Small intestine (tissue), 7 donors: ENCODE results near the gene ACTR3. TPM values are rescaled to one million over a fixed set of nuclear protein-coding genes. Genes with fewer than 3 reads are reported as not detected.
A peak's percentile ranks its signal among the peaks of the same experiment; 100 is the strongest.

Experiments used
- DNase-seq, 2 donors: peaks; one replicate each; pipeline versions ENCODE4 v3.0.0 to v3.0.0-alpha.2; 2013
- FAIRE-seq: peaks from 2 replicates; lab custom pipeline; 2012; peaks lifted over from hg19 to GRCh38; lab: Jason Lieb, UNC
- H3K27ac ChIP-seq, 3 donors: one replicate each; pipeline ENCODE4 v1.5.1; 2013; ENCODE audit warnings: low read length in 2 of 3, mild to moderate bottlenecking in 2 of 3, control low read depth in 1 of 3, inconsistent platforms in 1 of 3, low read depth in 1 of 3, moderate library complexity in 1 of 3
- H3K27me3 ChIP-seq, 3 donors: one replicate each; pipeline ENCODE4 v1.6.1; 2013; ENCODE audit warnings: low read length in 3 of 3, inconsistent platforms in 1 of 3; ENCODE audit not compliant: control insufficient read depth in 3 of 3, insufficient read depth in 3 of 3
- H3K36me3 ChIP-seq, 3 donors: one replicate each; pipeline ENCODE4 v1.6.1; 2013; ENCODE audit warnings: low read length in 3 of 3, inconsistent platforms in 1 of 3, low read depth in 1 of 3, mild to moderate bottlenecking in 1 of 3, moderate library complexity in 1 of 3; ENCODE audit not compliant: control insufficient read depth in 3 of 3, insufficient read depth in 2 of 3
- H3K4me1 ChIP-seq, 3 donors: one replicate each; pipeline ENCODE4 v1.6.1; 2013; ENCODE audit warnings: low read length in 2 of 3, inconsistent platforms in 1 of 3, low read depth in 1 of 3, mild to moderate bottlenecking in 1 of 3, moderate library complexity in 1 of 3; ENCODE audit not compliant: control insufficient read depth in 3 of 3, insufficient read depth in 2 of 3
- H3K4me3 ChIP-seq, 3 donors: one replicate each; pipeline ENCODE4 v1.5.1; 2013; ENCODE audit warnings: low read length in 3 of 3, control low read depth in 1 of 3, inconsistent platforms in 1 of 3, low read depth in 1 of 3, mild to moderate bottlenecking in 1 of 3, moderate library complexity in 1 of 3
- H3K9me3 ChIP-seq, 2 donors: one replicate each; pipeline ENCODE4 v1.6.1; 2013; ENCODE audit warnings: low read depth in 1 of 2, low read length in 1 of 2; ENCODE audit not compliant: control insufficient read depth in 2 of 2, insufficient read depth in 1 of 2
- WGBS, 3 donors: extraction: QIAGEN DNeasy Blood & Tissue Kit; methylation state at CpG; one replicate each; pipeline ENCODE4 v1.1.7; 2013; 5-methylcytosine and 5-hydroxymethylcytosine counted together
- polyA plus RNA-seq, 4 donors: library from polyadenylated mRNA; stranded (reverse) in 3 of 4; unstranded in 1 of 4; fragments of 200-250 nt in 3 of 4; fragments of 120-200 nt in 1 of 4; gene quantifications; one replicate each; pipeline versions ENCODE4 v1.2.1 to v1.2.3, GENCODE V29; 2013
- donor health status: healthy with polysubstance abuse.
- donor health status: control.
- donor health status: control.
- donor health status: Bipolar disorder and iron deficiency.
- donor health status: healthy.

ACTR3 gene
- polyA plus RNA-seq, 4 donors, result 78.9 to 137 (median 95.4) TPM

GRCh38 chr2:113978524-113979190 is 88.8 kb downstream of the ACTR3 start:
- WGBS, 3 donors, result 81 to 91% (median 86%) methylated on average over 20 of the region's 20 CpGs
- Histone ChIP-seq H3K27ac (peak overlapping the region in 2 of 3 donors; percentile 52 to 67), H3K36me3 (peaks cover 0 to 3% (median 2%) of the 10 kb centered on the region in 3 donors), H3K4me1 (peaks cover 0 to 13% (median 2%) of the 10 kb centered on the region in 3 donors), H3K4me3 (no peak overlapping the region), H3K27me3 (no peaks in the 10 kb centered on the region), H3K9me3 (peaks cover 0 to 10% of the 10 kb centered on the region in 2 donors)
- FAIRE-seq (no peak), DNase-seq (no peak)

- H3K27ac ChIP-seq, result peak overlapping the region in 2 of 3 donors; percentile 52 to 67
- H3K4me1 ChIP-seq, result peaks cover 0 to 13% (median 2%) of the 10 kb centered on the region in 3 donors
- H3K36me3 ChIP-seq, result peaks cover 0 to 3% (median 2%) of the 10 kb centered on the region in 3 donors
- H3K27me3 ChIP-seq, result no peaks in the 10 kb centered on the region
- DNase-seq (no peak), FAIRE-seq (no peak)
- no peak overlapping the region for H3K4me3 ChIP-seq
- H3K9me3 ChIP-seq, result peaks cover 0 to 10% of the 10 kb centered on the region in 2 donors
- WGBS, 3 donors, result 68 to 90% (median 86%) methylated on average over 71 to 92 of the region's 93 CpGs
Measured at GRCh38 chr2:113979191-113980128, 89.6 kb downstream of the ACTR3 start.

GRCh38 chr2:113980946-113981345 is 91.1 kb downstream of the ACTR3 start:
- Histone ChIP-seq H3K4me1 (peaks cover 0 to 13% (median 2%) of the 10 kb centered on the region in 3 donors), H3K27me3 (no peaks in the 10 kb centered on the region), H3K36me3 (peaks cover 0 to 3% (median 0%) of the 10 kb centered on the region in 3 donors), H3K27ac (no peak overlapping the region), H3K4me3 (no peak overlapping the region), H3K9me3 (peaks cover 0 to 10% of the 10 kb centered on the region in 2 donors)
- WGBS, 3 donors, result 79 to 90% (median 80%) methylated on average over 4 of the region's 4 CpGs
- DNase-seq (no peak), FAIRE-seq (no peak)

- H3K4me1 ChIP-seq, result peaks cover 0 to 13% (median 2%) of the 10 kb centered on the region in 3 donors
- H3K4me3 ChIP-seq, result no peak overlapping the region
- H3K36me3 ChIP-seq, result peaks cover 0 to under 1% (median 0%) of the 10 kb centered on the region in 3 donors
- WGBS, 3 donors, result 94 to 97% (median 96%) methylated on average over 8 of the region's 8 CpGs
- no peak overlapping the region for H3K27ac ChIP-seq
- H3K9me3 ChIP-seq, result peaks cover 0 to 10% of the 10 kb centered on the region in 2 donors
- FAIRE-seq (no peak), DNase-seq (no peak)
- no peaks in the 10 kb centered on the region for H3K27me3 ChIP-seq
Measured at GRCh38 chr2:113981404-113982134, 91.7 kb downstream of the ACTR3 start.

GRCh38 chr2:113985554-113986397 is 95.9 kb downstream of the ACTR3 start:
- DNase-seq (no peak), FAIRE-seq (no peak)
- Histone ChIP-seq H3K4me3 (no peak overlapping the region), H3K27ac (no peak overlapping the region), H3K9me3 (no peaks in the 10 kb centered on the region), H3K4me1 (no peaks in the 10 kb centered on the region), H3K27me3 (no peaks in the 10 kb centered on the region), H3K36me3 (no peaks in the 10 kb centered on the region)
- WGBS, 3 donors, result 65 to 83% (median 75%) methylated on average over 7 of the region's 7 CpGs

DNA sequence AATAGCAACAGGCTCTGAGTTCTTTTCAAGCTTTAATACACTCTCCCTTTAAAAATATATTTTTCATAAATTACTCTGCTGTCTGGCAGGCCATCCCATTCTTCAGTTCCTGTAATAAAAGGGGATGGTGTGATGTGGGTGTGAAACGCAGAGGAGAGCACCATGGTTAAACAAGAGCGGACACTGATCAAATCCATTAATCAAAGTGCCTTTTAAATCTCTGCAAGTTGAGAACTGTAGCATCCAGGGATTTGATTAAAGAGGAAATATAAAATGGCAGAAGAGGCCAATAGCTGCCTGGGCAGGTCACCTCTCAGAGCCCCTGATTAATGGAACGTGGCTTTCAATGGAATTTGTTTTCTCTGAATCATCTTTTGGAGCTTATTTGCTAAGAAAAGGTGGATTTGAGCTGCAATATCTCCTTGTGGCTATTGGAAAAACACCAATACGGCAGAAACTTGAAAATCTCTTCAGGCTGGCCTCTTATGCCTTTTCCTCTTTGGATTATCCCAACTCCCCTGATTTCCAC is 96.9 kb downstream of the ACTR3 start:
- DNase-seq (no peak), FAIRE-seq (no peak)
- no peaks in the 10 kb centered on the region for H3K4me1 ChIP-seq
- WGBS, 3 donors, result 68 to 95% (median 79%) methylated on average over 4 of the region's 4 CpGs
- H3K27ac ChIP-seq, result no peak overlapping the region
- H3K9me3 ChIP-seq, result no peaks in the 10 kb centered on the region
- H3K36me3 ChIP-seq, result no peaks in the 10 kb centered on the region
- H3K4me3 ChIP-seq, result no peak overlapping the region
- no peaks in the 10 kb centered on the region for H3K27me3 ChIP-seq

DNA sequence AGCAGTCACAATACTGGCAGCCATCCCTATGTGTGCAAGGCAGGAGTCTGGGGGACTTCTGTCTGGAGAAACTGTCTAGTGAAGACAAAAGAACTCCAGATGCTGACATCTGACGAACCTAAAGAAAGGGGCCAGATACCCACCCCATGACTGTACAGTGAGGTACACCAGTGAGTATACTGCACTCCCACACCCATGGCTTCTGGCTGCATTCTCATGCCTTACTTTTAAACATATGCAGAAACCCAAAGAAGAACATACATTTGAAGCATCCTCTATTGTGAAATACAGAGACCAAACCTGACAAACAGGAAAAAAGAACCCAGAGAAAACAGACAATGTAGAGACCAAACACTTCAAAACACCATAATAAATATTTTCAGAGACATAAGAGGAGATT is 102.2 kb downstream of the ACTR3 start:
- WGBS, 3 donors, result 86 to 95% (median 89%) methylated on average over 1 of the region's 1 CpG

More for the DNA sequence above, 102.2 kb downstream of the ACTR3 start:
- H3K4me1 ChIP-seq, result no peaks in the 10 kb centered on the region
- H3K4me3 ChIP-seq, result no peak overlapping the region
- H3K36me3 ChIP-seq, result no peaks in the 10 kb centered on the region
- H3K27ac ChIP-seq, result no peak overlapping the region
- H3K27me3 ChIP-seq, result no peaks in the 10 kb centered on the region
- DNase-seq (no peak), FAIRE-seq (no peak)
- H3K9me3 ChIP-seq, result no peaks in the 10 kb centered on the region
